ENCODE data around the gene SLC31A1. TPM values are rescaled to one million over a fixed set of nuclear protein-coding genes. Genes with fewer than 3 reads are reported as not detected.

The SLC31A1 gene
- total and polyA plus RNA-seq, 2 donors (not counting 1 experiment from before 2014, with no cell fraction given) = 1.1 to 3.2 TPM

GRCh38 chr9:113215132-113215531, 6.2 kb upstream of the SLC31A1 start:
- DNase-seq = no peak
- CTCF ChIA-PET = no interaction called here
- H3K27ac Mint-ChIP-seq = no peak overlapping the region

GRCh38 chr9:113216406-113216805, 4.9 kb upstream of the SLC31A1 start:
- POLR2A ChIA-PET = no interaction called here
- Histone ChIP-seq H3K79me2 (ENCODE audit: control insufficient read depth, insufficient read depth, low read length) (peaks cover 88% of the 10 kb centered on the region), H3K27me3 (replicated peaks in 1 of 4; ENCODE audit: control extremely low read depth in 1 of 4, control insufficient read depth in 3 of 4, insufficient read depth in 4 of 4, low read length in 3 of 4) (no peaks in the 10 kb centered on the region), H3K4me1 (ENCODE audit: control insufficient read depth in 2 of 2, insufficient read depth in 2 of 2, low read length in 2 of 2) (peaks cover 24 to 25% of the 10 kb centered on the region in 2 donors), H3K36me3 (replicated peaks in 1 of 2; ENCODE audit: control extremely low read depth in 1 of 2, control insufficient read depth in 1 of 2, extremely low read depth in 1 of 2, insufficient read depth in 2 of 2, low read length in 1 of 2) (no peaks in the 10 kb centered on the region), H3K27ac (ENCODE audit: low read length in 2 of 2) (no peak overlapping the region), H3K9ac (ENCODE audit: low read length) (no peak overlapping the region), H4K20me1 (ENCODE audit: control insufficient read depth, insufficient read depth, low read length, poor library complexity, severe bottlenecking) (peaks cover 25% of the 10 kb centered on the region), H3K4me2 (replicated peaks; ENCODE audit: low read depth, low read length, poor library complexity, severe bottlenecking) (no peak overlapping the region), H2AFZ (ENCODE audit: insufficient read depth, low read depth, low read length, poor library complexity, severe bottlenecking) (no peak overlapping the region), H3K4me3 (ENCODE audit: control extremely low read depth in 1 of 5, extremely low read depth in 1 of 5, insufficient read depth in 1 of 5, low read depth in 2 of 5, low read length in 4 of 5) (no peak overlapping the region), H3K9me3 (ENCODE audit: control extremely low read depth in 1 of 3, control insufficient read depth in 2 of 3, insufficient read depth in 1 of 3, low read length in 2 of 3) (no peaks in the 10 kb centered on the region)
- no peaks in the 10 kb centered on the region for H3K9me3 Mint-ChIP-seq (ENCODE audit: insufficient read depth)
- intact Hi-C loops (cut with micrococcal nuclease) = no loop called here
- H3K27ac Mint-ChIP-seq = no peak overlapping the region
- H3K4me3 Mint-ChIP-seq = no peak overlapping the region
- TF ChIP-seq EZH2 (IDR thresholded peaks at IDR 0.05; ENCODE audit: borderline replicate concordance, insufficient read depth, low read depth, low read length, poor library complexity, severe bottlenecking) (no peak), CTCF (IDR thresholded peaks at IDR 0.05) (no peak)
- ATAC-seq (ENCODE audit: low read depth) (no peak), DNase-seq (no peak)
- CTCF ChIA-PET = no interaction called here
- WGBS (ENCODE audit: insufficient coverage) = 100% methylated on average over 2 of the region's 3 CpGs
- no peaks in the 10 kb centered on the region for H3K27me3 Mint-ChIP-seq
- peaks cover 50% of the 10 kb centered on the region for H3K4me1 Mint-ChIP-seq

More at GRCh38 chr9:113215132-113215531, 6.2 kb upstream of the SLC31A1 start:
- H3K4me1 Mint-ChIP-seq = peaks cover 39% of the 10 kb centered on the region
- Histone ChIP-seq H3K27me3 (replicated peaks in 1 of 4; ENCODE audit: control extremely low read depth in 1 of 4, control insufficient read depth in 3 of 4, insufficient read depth in 4 of 4, low read length in 3 of 4) (no peaks in the 10 kb centered on the region), H2AFZ (ENCODE audit: insufficient read depth, low read depth, low read length, poor library complexity, severe bottlenecking) (no peak overlapping the region), H4K20me1 (ENCODE audit: control insufficient read depth, insufficient read depth, low read length, poor library complexity, severe bottlenecking) (peaks cover 21% of the 10 kb centered on the region), H3K9ac (ENCODE audit: low read length) (no peak overlapping the region), H3K4me2 (replicated peaks; ENCODE audit: low read depth, low read length, poor library complexity, severe bottlenecking) (no peak overlapping the region), H3K4me3 (ENCODE audit: control extremely low read depth in 1 of 5, extremely low read depth in 1 of 5, insufficient read depth in 1 of 5, low read depth in 2 of 5, low read length in 4 of 5) (no peak overlapping the region), H3K36me3 (replicated peaks in 1 of 2; ENCODE audit: control extremely low read depth in 1 of 2, control insufficient read depth in 1 of 2, extremely low read depth in 1 of 2, insufficient read depth in 2 of 2, low read length in 1 of 2) (peaks cover 0 to 6% of the 10 kb centered on the region in 2 experiments), H3K4me1 (ENCODE audit: control insufficient read depth in 2 of 2, insufficient read depth in 2 of 2, low read length in 2 of 2) (peaks cover 17 to 19% of the 10 kb centered on the region in 2 donors), H3K27ac (ENCODE audit: low read length in 2 of 2) (no peak overlapping the region), H3K9me3 (ENCODE audit: control extremely low read depth in 1 of 3, control insufficient read depth in 2 of 3, insufficient read depth in 1 of 3, low read length in 2 of 3) (no peaks in the 10 kb centered on the region), H3K79me2 (ENCODE audit: control insufficient read depth, insufficient read depth, low read length) (peaks cover 76% of the 10 kb centered on the region)
- ATAC-seq (ENCODE audit: low read depth) = no peak
- H3K4me3 Mint-ChIP-seq = no peak overlapping the region
- H3K27me3 Mint-ChIP-seq = no peaks in the 10 kb centered on the region
- WGBS (ENCODE audit: insufficient coverage) = no CpG with 5 or more reads among the region's 3 CpGs
- POLR2A ChIA-PET = no interaction called here
- TF ChIP-seq EZH2 (IDR thresholded peaks at IDR 0.05; ENCODE audit: borderline replicate concordance, insufficient read depth, low read depth, low read length, poor library complexity, severe bottlenecking) (no peak), CTCF (IDR thresholded peaks at IDR 0.05) (no peak)
- intact Hi-C loops (cut with micrococcal nuclease) = no loop called here
- H3K9me3 Mint-ChIP-seq (ENCODE audit: insufficient read depth) = no peaks in the 10 kb centered on the region

All from B cell (primary cell).